GM19397 (cell line): ENCODE measurements around the gene KLHL1.

Experiments
- ATAC-seq: cut with Tn5 transposase; IDR thresholded peaks from one replicate; pipeline ENCODE4 v1.9.1; 2021; ENCODE audit warnings: mild to moderate bottlenecking, moderate library complexity; ENCODE audit not compliant: unreplicated experiment

Gene KLHL1

GRCh38 chr13:69882451-69882850 is 225.8 kb downstream of the KLHL1 start:
- no peak for ATAC-seq

GRCh38 chr13:69879936-69880335 is 228.3 kb downstream of the KLHL1 start:
- no peak for ATAC-seq

- no peak for ATAC-seq
These were observed 235.8 kb downstream of the KLHL1 start for GRCh38 chr13:69872321-69873047.

DNA sequence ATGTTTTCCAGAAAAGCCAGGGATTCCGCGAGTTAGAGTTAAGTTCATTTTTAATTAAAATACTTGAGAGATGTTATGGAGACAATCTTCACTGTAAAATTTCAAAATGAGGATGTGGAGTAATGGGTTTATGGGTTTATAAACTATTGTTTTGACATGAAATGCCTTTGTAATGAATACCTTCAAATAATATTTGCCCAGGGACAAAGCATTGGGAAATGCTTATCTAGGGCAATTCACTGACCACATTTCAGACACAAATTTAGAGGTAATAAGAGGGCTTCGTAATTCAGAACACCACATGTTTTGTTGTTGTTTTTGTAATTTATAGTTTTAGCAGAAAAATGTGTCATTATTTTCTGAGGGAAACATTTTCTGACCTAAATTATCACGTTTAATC is 241.7 kb downstream of the KLHL1 start:
- ATAC-seq = no peak

DNA sequence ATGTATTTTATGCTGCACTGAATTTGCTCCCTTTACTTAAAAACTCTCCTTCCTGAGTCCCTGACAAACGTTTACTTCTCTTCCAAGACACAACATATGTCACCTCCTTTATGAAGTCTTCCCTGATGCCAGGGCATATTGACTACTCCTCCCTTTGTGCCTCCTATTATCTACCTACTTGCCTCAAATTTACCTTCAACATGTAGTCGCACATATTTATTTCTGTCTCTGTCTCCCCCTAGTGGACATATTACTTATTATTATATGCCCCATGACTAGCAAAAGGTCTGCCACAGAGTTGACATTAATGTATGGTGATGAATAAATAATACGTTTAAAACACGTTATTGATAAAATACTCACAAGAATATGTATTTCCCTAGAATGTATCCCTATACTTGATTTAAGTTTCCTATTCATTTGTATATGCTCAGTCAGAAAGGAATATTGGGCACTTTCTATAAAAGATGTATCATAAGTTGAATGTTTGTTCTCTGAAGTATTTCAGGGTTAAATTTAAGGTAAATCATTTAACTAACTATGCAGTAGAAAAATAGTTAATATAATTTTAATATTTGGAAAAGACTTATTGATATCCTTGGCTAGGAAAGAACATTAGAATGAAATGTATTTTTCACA is 250.9 kb downstream of the KLHL1 start:
- ATAC-seq = no peak

GRCh38 chr13:69856331-69856730 is 251.9 kb downstream of the KLHL1 start:
- no peak for ATAC-seq

DNA sequence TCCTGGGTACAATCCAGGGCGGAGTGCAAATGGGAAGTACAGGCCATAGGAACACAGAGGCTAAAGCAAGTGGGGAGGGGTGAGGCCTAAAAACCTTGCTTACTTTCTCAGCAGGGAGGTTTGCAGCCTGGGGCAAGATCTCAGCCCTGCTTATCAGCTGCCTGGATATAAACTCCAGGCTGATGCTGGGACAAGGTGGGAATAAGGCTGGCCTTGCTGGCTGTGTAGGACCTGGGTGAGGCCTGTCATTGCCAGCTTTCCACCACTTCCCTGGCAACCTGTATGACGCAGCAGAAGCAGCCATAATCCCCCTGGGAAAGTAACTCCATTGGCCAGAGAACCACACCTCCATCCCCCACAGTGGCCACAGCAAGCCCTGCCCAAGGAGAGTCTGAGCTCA is 279.7 kb downstream of the KLHL1 start:
- ATAC-seq = no peak

DNA sequence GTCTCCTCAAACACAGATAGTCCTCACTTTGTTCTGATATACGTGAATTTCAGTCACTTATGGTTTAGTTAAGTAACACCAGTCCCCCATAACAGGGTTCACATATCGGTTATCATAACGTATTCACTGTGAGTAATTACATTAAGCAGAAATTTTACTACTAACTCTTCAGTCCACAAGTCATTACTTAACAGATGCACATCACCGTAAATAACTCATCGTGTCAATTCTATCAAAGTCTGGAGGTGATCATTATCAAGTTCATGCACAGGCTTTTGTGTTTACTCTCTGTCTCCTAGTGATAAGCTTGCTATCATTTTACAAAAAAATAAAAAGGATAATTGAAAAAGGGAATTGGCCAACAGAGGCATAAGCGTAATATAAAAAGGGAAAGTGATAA is 288.1 kb downstream of the KLHL1 start:
- no peak for ATAC-seq

DNA sequence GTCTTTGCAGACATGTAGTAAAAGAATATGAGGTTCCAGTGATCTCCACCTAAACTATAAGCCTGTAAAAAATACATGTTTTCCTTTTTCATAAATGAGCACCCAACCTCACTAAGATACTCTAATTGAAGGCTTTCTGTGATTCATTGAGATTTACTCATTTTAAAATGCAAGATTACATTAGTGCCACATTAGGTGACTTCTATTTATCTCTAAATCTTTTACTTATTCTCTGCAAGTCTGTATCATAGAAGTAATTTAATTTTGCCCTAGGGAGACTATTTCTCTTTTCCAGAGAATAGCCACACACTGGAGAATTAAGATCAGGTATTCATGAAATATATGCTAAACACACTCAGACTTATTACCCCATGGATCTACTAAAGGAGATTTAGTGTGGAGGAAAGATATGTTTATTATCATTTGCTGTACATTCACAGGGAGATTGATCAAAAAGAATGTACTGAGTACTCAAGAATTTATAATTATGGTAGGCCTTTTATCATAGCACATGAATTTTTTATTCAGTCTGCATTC is 290.9 kb downstream of the KLHL1 start:
- no peak for ATAC-seq

DNA sequence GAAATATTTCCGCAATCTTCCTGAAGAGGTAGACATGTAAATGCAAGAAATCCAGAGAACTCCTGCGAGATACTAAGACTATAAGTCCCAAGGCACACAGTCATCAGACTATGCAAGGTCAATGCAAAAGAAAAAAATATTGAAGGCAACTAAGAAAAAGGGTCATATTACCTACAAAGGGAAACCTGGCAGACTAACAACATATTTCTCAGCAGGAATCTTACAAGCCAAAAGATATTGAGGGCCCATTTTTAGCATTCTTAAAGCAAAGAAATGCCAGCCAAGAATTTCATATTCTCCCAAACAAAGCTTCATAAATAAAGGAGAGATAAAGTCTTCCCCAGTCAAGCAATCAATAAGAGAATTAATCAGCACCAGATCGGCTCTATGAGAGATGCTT is 299.1 kb downstream of the KLHL1 start:
- no peak for ATAC-seq

GRCh38 chr13:69796256-69796655 is 312.0 kb downstream of the KLHL1 start:
- no peak for ATAC-seq

GRCh38 chr13:69793783-69794453 is 314.3 kb downstream of the KLHL1 start:
- ATAC-seq = no peak

DNA sequence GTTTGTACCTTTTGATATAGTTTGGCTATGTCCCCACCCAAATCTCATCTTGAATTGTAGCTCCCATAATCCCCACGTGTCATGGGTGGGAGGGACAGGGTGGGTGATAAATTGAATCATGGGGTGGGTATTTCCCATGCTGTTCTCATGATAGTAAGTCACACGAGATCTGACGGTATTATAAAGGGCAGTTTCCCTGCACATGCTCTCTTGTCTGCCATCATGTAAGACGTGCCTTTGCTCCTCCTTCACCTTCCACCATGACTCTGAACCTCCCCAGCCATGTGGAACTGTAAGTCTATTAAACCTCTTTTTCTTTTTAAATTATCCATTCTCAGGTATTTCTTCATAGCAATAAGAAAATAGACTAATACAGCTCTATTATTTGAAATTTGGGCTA is 331.3 kb downstream of the KLHL1 start:
- ATAC-seq = no peak

GRCh38 chr13:69769608-69770007 is 338.6 kb downstream of the KLHL1 start:
- no peak for ATAC-seq

GRCh38 chr13:69761581-69761980 is 346.7 kb downstream of the KLHL1 start:
- no peak for ATAC-seq

DNA sequence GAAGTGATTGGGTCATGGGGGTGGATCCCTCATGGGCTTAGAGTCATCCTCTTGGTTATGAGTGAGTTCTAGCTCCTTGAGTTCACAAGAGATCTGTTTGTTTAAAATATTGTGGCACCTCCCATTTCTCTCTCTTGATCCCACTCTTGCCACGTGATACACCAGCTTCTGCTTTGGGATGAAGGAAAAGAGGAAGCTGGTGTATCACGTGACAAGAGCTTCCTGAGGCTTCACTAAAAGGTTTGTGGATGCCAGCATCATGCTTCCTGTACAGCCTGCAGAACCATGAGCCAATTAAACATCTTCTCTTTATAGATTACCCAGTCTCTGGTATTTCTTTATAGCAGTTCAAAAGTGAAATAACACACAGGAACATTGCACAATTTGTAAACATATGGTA is 353.2 kb downstream of the KLHL1 start:
- no peak for ATAC-seq

- ATAC-seq = no peak
These were observed 357.0 kb downstream of the KLHL1 start for GRCh38 chr13:69751259-69751658.

GRCh38 chr13:69737129-69737935 is 370.9 kb downstream of the KLHL1 start:
- ATAC-seq = no peak

DNA sequence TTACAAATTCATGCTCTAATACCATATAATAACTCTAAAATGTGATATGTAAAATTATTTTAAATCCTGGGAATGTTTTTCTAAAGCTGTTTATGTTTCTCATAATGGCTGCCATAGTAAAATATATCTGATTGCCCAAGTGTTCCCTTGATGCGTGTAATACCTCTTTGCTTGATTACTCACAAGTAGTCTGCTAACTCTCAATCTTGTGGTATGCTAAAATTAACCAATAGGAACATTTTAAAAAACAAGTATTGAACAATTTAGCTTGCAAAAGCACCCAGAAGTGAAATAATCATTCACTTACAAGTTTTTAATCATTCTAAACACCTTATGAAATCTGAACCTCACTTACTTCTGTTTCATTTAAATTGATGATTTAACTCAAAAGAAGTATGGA is 386.6 kb downstream of the KLHL1 start:
- no peak for ATAC-seq

- ATAC-seq = no peak
These were observed 387.8 kb downstream of the KLHL1 start for GRCh38 chr13:69720278-69720983.
